ENCODE data around the gene MAP4K2.

DNA sequence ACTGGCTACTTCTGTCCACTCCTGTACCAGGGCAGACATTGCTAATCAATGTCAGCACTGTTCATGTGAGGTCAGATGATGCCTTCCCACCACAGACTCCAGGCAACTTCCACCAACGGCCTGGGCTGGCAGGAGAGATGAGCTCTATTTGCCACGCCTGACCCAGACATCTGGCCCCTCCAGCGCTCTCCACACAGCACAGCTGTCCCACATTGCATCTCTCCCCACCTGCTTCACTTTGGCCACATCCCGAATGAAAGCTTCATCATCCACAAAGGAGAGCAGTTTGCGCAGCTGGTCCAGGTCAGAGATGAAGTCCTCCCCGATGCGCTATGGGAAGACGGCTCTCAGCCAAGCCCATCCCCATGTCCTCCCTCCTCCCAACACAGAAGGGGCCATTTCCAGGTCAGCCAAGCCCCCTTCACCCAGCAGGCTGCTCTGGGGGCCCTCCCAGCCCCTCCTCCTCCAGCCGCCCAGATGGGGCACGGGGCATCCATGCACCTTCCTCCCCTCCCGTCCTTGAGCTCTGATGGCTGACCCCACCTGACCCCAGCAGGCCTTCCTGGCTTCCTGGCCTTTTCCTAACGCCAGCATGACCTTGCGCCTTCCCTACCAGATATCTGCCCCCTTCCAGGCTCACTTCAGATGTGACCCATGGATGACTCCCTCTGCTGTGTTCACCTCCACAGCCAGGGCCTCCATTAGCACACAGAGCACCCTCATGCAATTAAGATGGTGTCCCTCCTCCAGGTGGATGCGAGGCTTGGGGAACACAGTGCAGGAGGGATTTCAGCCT, 50.6 kb downstream of the MAP4K2 start:
- TF ChIP-seq, protein P1, sequence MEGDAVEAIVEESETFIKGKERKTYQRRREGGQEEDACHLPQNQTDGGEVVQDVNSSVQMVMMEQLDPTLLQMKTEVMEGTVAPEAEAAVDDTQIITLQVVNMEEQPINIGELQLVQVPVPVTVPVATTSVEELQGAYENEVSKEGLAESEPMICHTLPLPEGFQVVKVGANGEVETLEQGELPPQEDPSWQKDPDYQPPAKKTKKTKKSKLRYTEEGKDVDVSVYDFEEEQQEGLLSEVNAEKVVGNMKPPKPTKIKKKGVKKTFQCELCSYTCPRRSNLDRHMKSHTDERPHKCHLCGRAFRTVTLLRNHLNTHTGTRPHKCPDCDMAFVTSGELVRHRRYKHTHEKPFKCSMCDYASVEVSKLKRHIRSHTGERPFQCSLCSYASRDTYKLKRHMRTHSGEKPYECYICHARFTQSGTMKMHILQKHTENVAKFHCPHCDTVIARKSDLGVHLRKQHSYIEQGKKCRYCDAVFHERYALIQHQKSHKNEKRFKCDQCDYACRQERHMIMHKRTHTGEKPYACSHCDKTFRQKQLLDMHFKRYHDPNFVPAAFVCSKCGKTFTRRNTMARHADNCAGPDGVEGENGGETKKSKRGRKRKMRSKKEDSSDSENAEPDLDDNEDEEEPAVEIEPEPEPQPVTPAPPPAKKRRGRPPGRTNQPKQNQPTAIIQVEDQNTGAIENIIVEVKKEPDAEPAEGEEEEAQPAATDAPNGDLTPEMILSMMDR (IDR thresholded peaks at IDR 0.05; ENCODE audit: low read length) = no peak
- no peak for TF ChIP-seq EZH2 (IDR thresholded peaks at IDR 0.05; ENCODE audit: borderline replicate concordance, low read length)
